Endothelial cell of umbilical vein (primary cell): ENCODE results near the gene UBE2M. TPM values are rescaled to one million over a fixed set of nuclear protein-coding genes. Genes with fewer than 3 reads are reported as not detected.

ENCODE experiments used
- BruUV-seq: library from RNA; stranded (reverse); fragments of 400-500 nt; replicated peaks from 2 replicates; lab custom pipeline; 2021; lab: Mats Ljungman, UMichigan
- CTCF ChIA-PET: fragments of 300-600, 350-600 bp; sonication (Branson Sonifier 250); formaldehyde crosslinking; loops from one replicate; lab custom pipeline; 2021; ENCODE audit warnings: antibody characterized with exemption, inconsistent platforms; lab: Charles Lee
- POLR2A ChIA-PET: fragments of 300-600, 350-600 bp; sonication (Branson Sonifier 250); formaldehyde crosslinking; loops from one replicate; lab custom pipeline; 2021; ENCODE audit warnings: antibody characterized with exemption, inconsistent platforms; lab: Charles Lee
- DNase-seq: peaks from one replicate; pipeline ENCODE4 v3.0.0-alpha.2; 2011; ENCODE audit warnings: low read depth, low spot score
- FAIRE-seq: peaks from 2 replicates; lab custom pipeline; 2011; peaks lifted over from hg19 to GRCh38; lab: Jason Lieb, UNC
- H2AFZ ChIP-seq: 2 replicates; pipeline ENCODE4 v1.6.0; 2012; ENCODE audit warnings: low read depth, low read length, control low read depth, inconsistent platforms
- H3K27ac ChIP-seq: 2 replicates; pipeline ENCODE4 v1.5.1; 2011; ENCODE audit warnings: low read depth, mild to moderate bottlenecking, control low read depth, low read length, moderate library complexity; ENCODE audit not compliant: insufficient read depth
- H3K27me3 ChIP-seq, 2 experiments: 2 replicates each; pipeline versions ENCODE4 v1.6.0 to v1.6.1; 2011; ENCODE audit warnings: low read length in 2 of 2, mixed read lengths in 1 of 2; ENCODE audit not compliant: control insufficient read depth in 2 of 2, insufficient read depth in 2 of 2
- H3K36me3 ChIP-seq, 2 experiments: 2 replicates in 1 of 2; 3 replicates in 1 of 2; pipeline ENCODE4 v1.5.1; 2011; ENCODE audit warnings: low read length in 2 of 2, mild to moderate bottlenecking in 1 of 2, moderate library complexity in 1 of 2; ENCODE audit not compliant: control insufficient read depth in 2 of 2, insufficient read depth in 2 of 2; ENCODE audit errors: extremely low read depth in 1 of 2
- H3K4me1 ChIP-seq: 3 replicates; pipeline ENCODE4 v1.5.1; 2011; ENCODE audit warnings: mild to moderate bottlenecking, low read length; ENCODE audit not compliant: control insufficient read depth, insufficient read depth; ENCODE audit errors: extremely low read depth
- H3K4me2 ChIP-seq: 2 replicates; pipeline ENCODE4 v1.6.1; 2011; ENCODE audit warnings: low read length, control low read depth, mixed read lengths; ENCODE audit not compliant: insufficient read depth
- H3K4me3 ChIP-seq, 3 experiments: fragments of 200-600 bp in 1 of 3; sonication (generic), shearing (Covaris generic) in 1 of 3; replicated peaks in 1 of 3; 2 replicates each; pipeline ENCODE4 v1.5.1; 2011 to 2016; ENCODE audit warnings: control low read depth in 3 of 3, low read length in 3 of 3, mild to moderate bottlenecking in 2 of 3, inconsistent platforms in 1 of 3, low read depth in 1 of 3, moderate library complexity in 1 of 3; ENCODE audit not compliant: insufficient read depth in 1 of 3
- H3K79me2 ChIP-seq: 2 replicates; pipeline ENCODE4 v1.6.0; 2012; ENCODE audit warnings: low read length, inconsistent platforms; ENCODE audit not compliant: control insufficient read depth, insufficient read depth
- H3K9ac ChIP-seq: replicated peaks from 2 replicates; pipeline ENCODE3; 2011; ENCODE audit warnings: low read length, control low read depth; ENCODE audit not compliant: insufficient read depth; ENCODE audit errors: extremely low read depth
- H3K9me1 ChIP-seq: replicated peaks from 3 replicates; pipeline ENCODE4 v1.6.0; 2011; ENCODE audit warnings: mild to moderate bottlenecking, low read length; ENCODE audit not compliant: control insufficient read depth, insufficient read depth; ENCODE audit errors: extremely low read depth
- H3K9me3 ChIP-seq: replicated peaks from 2 replicates; pipeline ENCODE4 v1.5.1; 2012; ENCODE audit warnings: low read length, inconsistent platforms; ENCODE audit not compliant: control insufficient read depth, insufficient read depth
- H4K20me1 ChIP-seq: replicated peaks from 2 replicates; pipeline ENCODE3; 2011; ENCODE audit warnings: mild to moderate bottlenecking, low read length; ENCODE audit not compliant: control insufficient read depth, insufficient read depth; ENCODE audit errors: extremely low read depth
- CTCF ChIP-seq, 2 donors: IDR thresholded peaks; 1 replicate in 1 of 2; 2 replicates in 1 of 2; pipeline ENCODE4 v1.5.1; 2011; ENCODE audit warnings: low read length in 2 of 2, mild to moderate bottlenecking in 2 of 2, moderate library complexity in 2 of 2, control low read depth in 1 of 2, inconsistent platforms in 1 of 2, low read depth in 1 of 2; ENCODE audit not compliant: insufficient read depth in 1 of 2; ENCODE audit errors: extremely low read depth in 1 of 2
- EZH2 ChIP-seq: IDR thresholded peaks from 2 replicates; pipeline ENCODE4 v1.6.1; 2012; ENCODE audit warnings: borderline replicate concordance, low read depth, mild to moderate bottlenecking, moderate library complexity, low read length, inconsistent platforms; ENCODE audit not compliant: severe bottlenecking
- FOS ChIP-seq: IDR thresholded peaks from 2 replicates; pipeline ENCODE4 v1.6.1; 2011; ENCODE audit warnings: mild to moderate bottlenecking, low read length, moderate library complexity, borderline replicate concordance; ENCODE audit not compliant: insufficient read depth
- GATA2 ChIP-seq: IDR thresholded peaks from 2 replicates; pipeline ENCODE4 v1.7.0; 2011; ENCODE audit warnings: low read depth, mild to moderate bottlenecking, moderate library complexity, mixed read lengths, low read length; ENCODE audit not compliant: insufficient read length, insufficient read depth
- JUN ChIP-seq: IDR thresholded peaks from 2 replicates; pipeline ENCODE4 v1.6.1; 2011; ENCODE audit warnings: borderline replicate concordance, low read depth; ENCODE audit not compliant: insufficient read length, insufficient read depth
- MAX ChIP-seq: IDR thresholded peaks from 2 replicates; pipeline ENCODE4 v1.6.1; 2011; ENCODE audit not compliant: insufficient read depth, insufficient read length
- MYC ChIP-seq: IDR thresholded peaks from one replicate; pipeline ENCODE4 v1.6.1; 2011; ENCODE audit warnings: mild to moderate bottlenecking, low read depth, low read length
- POLR2A ChIP-seq: IDR thresholded peaks from 2 replicates; pipeline ENCODE4 v1.6.1; 2012; ENCODE audit warnings: low read depth, mild to moderate bottlenecking, control low read depth, low read length
- POLR2AphosphoS5 ChIP-seq: IDR thresholded peaks from 2 replicates; pipeline ENCODE4 v1.6.1; 2012; ENCODE audit warnings: low read depth, mild to moderate bottlenecking, control low read depth, low read length, moderate library complexity; ENCODE audit not compliant: insufficient read depth
- dilution Hi-C: fragments of 300-500 bp; cut with MboI; formaldehyde crosslinking; loops from one replicate; pipeline ENCODE4 v1.15.0; 2019; ENCODE audit warnings: low sequenced_read_pairs; ENCODE audit not compliant: extremely low pct_ligation_motif_present
- intact Hi-C: fragments of 100-400 bp; cut with micrococcal nuclease; formaldehyde crosslinking; loops from one replicate; pipeline ENCODE4 v1.10.0; 2022
- polyA plus RNA-seq, 4 experiments: library from polyadenylated mRNA; depleted of rRNA in 3 of 4; stranded (reverse) in 3 of 4; unstranded in 1 of 4; fragments of >200 nt; gene quantifications; 2 replicates each; pipeline versions ENCODE4 v1.2.1 to v1.2.3, GENCODE V29; 2011 to 2012; ENCODE audit warnings: missing spikeins in 1 of 4
- total RNA-seq: library from RNA; stranded (reverse); gene quantifications from 2 replicates; pipeline ENCODE4 v1.2.3, GENCODE V29; 2021

UBE2M gene
- total and polyA plus RNA-seq, 2 donors (not counting 3 experiments of a cell fraction or from before 2014, with no cell fraction given), result 87.8 to 102 TPM

GRCh38 chr19:58582985-58583384 is 24.6 kb upstream of the UBE2M start:
- H3K9me1 ChIP-seq, result no peaks in the 10 kb centered on the region

GRCh38 chr19:58581227-58582141 is 23.1 kb upstream of the UBE2M start:
- Histone ChIP-seq H3K9ac (no peak overlapping the region), H4K20me1 (no peaks in the 10 kb centered on the region), H3K9me3 (no peaks in the 10 kb centered on the region), H3K4me2 (no peak overlapping the region), H3K36me3 (peaks cover 0 to 16% of the 10 kb centered on the region in 2 experiments), H3K79me2 (peaks cover 10% of the 10 kb centered on the region), H3K9me1 (no peaks in the 10 kb centered on the region), H3K4me1 (peaks cover 3% of the 10 kb centered on the region), H2AFZ (peak overlapping the region; percentile 45), H3K27me3 (no peaks in the 10 kb centered on the region), H3K27ac (no peak overlapping the region), H3K4me3 (no peak overlapping the region)
- ChIA-PET POLR2A (interaction anchor here (1.3 kb wide), 1 partner anchor 38 kb away, joined by 3 read pairs; the partner anchor contains the start of gene TRIM28), CTCF (interaction anchor here (0.6 to 8.9 kb wide), 7 partner anchors 19 to 67 kb away, joined by 3 to 111 read pairs (median 6); partner anchors contain the start of genes CHMP2A, TRIM28 and ZBTB45)
- peak; percentile 91 for DNase-seq
- dilution Hi-C loops, result no loop called here
- FAIRE-seq, result peak; percentile 96
- BruUV-seq, result no TSS peak
- peak; percentile 31 for TF ChIP-seq POLR2AphosphoS5
- TF ChIP-seq MYC, result no peak
- no peak for TF ChIP-seq FOS
- peak; percentile 99 to 100 for TF ChIP-seq CTCF (IDR thresholded peaks at IDR 0.05; ENCODE audit: extremely low read depth in 1 of 2, insufficient read depth in 1 of 2, low read depth in 1 of 2, low read length in 2 of 2)
- no peak for TF ChIP-seq MAX
- TF ChIP-seq EZH2, result no peak
- no peak for TF ChIP-seq JUN
- no peak for TF ChIP-seq POLR2A
- TF ChIP-seq GATA2, result no peak
- intact Hi-C loops, result loop anchor here (1.0 kb wide), 2 partner anchors 62 to 67 kb away; partner anchors contain the start of gene ZBTB45

More at GRCh38 chr19:58582985-58583384, 24.6 kb upstream of the UBE2M start:
- dilution Hi-C loops, result no loop called here
- no TSS peak for BruUV-seq
- no peaks in the 10 kb centered on the region for H4K20me1 ChIP-seq
- no peaks in the 10 kb centered on the region for H3K27me3 ChIP-seq
- peaks cover 0 to 16% of the 10 kb centered on the region in 2 experiments for H3K36me3 ChIP-seq
- ChIA-PET POLR2A (no interaction called here), CTCF (interaction anchor here (1.2 to 8.9 kb wide), 2 partner anchors 63 to 64 kb away, joined by 5 to 111 read pairs; partner anchors contain the start of gene ZBTB45)
- peaks cover 3% of the 10 kb centered on the region for H3K4me1 ChIP-seq
- H3K4me2 ChIP-seq, result no peak overlapping the region
- no peak overlapping the region for H2AFZ ChIP-seq
- H3K9ac ChIP-seq, result no peak overlapping the region
- FAIRE-seq, result no peak
- TF ChIP-seq FOS, result no peak
- TF ChIP-seq MYC, result no peak
- no peak for TF ChIP-seq EZH2
- no peak for TF ChIP-seq POLR2AphosphoS5
- TF ChIP-seq MAX, result no peak
- TF ChIP-seq JUN, result no peak
- no peak for TF ChIP-seq POLR2A
- intact Hi-C loops, result no loop called here
- H3K27ac ChIP-seq, result no peak overlapping the region
- H3K9me3 ChIP-seq, result no peaks in the 10 kb centered on the region
- DNase-seq, result no peak
- H3K79me2 ChIP-seq, result peaks cover 5% of the 10 kb centered on the region
- no peak overlapping the region for H3K4me3 ChIP-seq
